GF-D8 (cell line): ENCODE data around the gene NUDT16L1.
A peak's percentile ranks its signal among the peaks of the same experiment; 100 is the strongest.

Experiments used
- DNase-seq: peaks from one replicate; lab custom pipeline; 2025; lab: John Stamatoyannopoulos, UW

Gene NUDT16L1

DNA sequence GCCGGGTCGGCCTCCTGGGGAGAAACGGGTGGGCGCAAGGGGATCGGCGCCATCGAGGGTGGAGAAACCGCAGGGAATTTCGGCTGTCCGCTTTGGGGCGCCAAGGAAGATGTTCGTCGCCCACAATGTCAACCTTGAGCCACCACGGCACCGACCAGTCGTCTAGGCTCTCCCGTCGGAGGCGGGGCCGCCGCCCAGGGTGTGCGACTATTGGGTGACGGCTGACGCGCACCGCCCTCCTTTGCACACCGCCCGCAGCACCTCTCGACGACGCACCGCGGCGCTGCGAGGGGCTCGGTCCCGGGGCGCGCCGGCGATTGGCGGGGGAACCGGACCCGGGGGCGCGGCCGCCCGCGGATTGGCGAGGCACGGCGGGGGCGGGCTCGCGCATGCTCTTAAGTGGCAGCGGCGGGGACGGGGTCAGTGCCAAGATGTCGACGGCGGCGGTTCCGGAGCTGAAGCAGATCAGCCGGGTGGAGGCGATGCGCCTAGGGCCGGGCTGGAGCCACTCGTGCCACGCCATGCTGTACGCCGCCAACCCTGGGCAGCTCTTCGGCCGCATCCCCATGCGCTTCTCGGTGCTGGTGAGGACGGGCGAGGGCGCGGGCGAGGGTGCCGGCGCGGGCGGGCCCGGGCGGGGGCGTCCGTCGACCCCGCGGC, at the start of gene NUDT16L1:
Gene NUDT16L1 (plus strand): TSS at position 267 of the 660 bp plus-strand sequence. CDS start 165 bp downstream, at position 432.
- DNase-seq: peak; percentile 83

DNA sequence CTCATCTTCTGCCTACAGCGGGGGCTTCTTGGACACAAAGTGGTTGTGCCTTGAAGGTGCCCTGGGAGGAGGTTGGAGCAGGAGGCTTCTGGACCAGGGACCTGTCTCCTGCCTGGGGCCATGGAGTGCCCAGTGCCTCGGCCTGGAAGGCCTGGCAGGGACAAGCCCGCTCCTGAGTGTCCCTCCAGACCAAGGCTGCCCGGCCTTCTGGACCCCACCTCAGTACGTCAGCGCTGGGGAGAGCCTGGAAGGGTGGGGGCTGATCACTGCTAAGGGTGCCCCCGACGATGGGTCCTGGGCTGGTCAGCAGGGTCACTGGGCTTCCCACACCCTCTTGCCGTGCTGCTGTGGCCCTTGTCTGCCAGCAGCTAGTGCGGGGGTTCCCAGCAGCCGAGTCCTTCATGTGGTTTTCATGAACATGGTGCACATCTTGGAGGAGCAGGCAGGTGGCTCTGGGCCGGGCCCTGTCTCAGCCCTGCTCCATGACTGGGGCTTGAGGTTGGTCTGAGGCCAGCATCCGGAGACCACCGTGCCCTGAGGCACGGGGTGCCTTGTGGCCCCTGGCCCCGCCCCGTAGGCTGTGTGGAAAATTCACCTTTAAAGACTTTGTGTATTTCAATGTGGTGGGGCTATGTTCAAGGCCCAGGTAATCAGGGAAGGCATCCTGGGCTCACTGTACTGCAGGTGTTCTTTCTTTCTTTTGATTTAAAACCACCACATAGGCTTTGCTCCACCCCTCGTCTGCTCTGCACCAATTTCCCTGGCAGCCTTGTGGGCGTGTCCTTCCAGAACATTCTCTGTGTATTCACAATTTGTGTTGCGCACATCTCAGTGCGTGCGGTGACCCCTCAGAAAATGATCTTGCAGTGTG, 46.4 kb upstream of the NUDT16L1 start:
- no peak for DNase-seq

DNA sequence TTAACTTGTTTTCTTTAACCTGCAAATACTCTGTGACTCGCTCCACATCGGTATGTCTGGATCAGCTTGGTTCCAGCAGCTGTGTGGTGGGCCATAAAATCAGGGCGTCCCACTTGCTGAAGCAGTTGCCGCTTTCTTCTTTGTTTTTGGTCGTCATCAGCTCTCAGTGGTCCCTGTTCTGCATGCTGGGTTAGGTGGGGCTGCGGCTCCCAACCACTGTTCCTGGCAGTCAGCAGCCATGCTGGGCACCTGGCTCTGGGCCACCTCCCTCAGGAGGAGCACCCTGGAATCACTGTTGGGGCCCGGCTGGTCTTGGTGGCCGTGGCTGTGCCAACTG, 45.8 kb upstream of the NUDT16L1 start:
- DNase-seq: no peak

DNA sequence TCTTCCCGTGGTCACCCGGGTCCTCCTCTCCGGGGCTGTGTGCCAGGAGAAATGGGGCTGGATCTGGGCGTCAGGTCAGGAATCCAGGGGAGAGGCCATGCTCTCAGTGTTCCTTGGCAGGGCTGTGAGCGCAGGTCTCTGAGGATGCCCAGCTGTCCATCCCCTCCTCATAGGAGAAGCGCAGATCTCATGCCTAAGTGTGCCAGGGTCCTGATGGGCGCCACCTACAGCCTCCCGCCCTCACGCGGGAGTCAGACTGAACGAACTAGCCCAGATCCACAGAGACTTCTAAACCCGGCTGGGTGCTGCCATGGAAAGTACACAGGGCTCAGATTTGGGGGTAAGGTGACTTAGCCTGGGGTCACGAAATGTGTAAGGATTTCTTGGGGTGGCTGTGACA, 44.4 kb upstream of the NUDT16L1 start:
- no peak for DNase-seq

DNA sequence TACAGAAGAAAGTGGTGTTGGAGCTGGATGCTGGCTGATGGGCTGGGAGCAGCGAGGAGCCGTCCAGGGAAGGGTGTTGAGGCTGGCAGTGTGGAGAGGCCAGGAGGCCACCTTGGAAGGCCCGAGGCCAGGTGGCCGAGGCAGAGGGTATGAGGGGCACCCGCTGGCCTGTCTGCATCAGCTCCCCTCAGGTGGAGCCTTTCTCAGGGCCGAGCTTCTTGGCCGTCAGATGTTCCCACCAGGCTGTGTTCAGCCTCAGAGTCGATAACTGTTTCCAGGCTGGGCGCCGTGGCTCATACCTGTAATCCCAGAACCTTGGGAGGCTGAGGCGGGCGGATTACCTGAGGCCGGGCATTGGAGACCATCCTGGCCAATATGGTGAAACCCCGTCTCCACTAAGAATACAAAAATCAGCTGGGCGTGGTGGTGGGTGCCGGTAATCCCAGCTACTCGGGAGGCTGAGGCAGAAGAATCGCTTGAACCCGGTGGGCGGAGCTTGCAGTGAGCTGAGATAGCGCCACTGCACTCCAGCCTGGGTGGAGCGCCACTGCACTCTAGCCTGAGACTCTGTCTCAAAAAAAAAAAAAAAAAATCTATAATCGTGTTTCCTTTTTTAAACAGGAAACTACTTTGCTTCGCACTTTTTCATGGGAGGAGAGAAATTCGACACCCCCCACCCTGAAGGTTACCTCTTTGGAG, 43.5 kb upstream of the NUDT16L1 start:
- DNase-seq: no peak

DNA sequence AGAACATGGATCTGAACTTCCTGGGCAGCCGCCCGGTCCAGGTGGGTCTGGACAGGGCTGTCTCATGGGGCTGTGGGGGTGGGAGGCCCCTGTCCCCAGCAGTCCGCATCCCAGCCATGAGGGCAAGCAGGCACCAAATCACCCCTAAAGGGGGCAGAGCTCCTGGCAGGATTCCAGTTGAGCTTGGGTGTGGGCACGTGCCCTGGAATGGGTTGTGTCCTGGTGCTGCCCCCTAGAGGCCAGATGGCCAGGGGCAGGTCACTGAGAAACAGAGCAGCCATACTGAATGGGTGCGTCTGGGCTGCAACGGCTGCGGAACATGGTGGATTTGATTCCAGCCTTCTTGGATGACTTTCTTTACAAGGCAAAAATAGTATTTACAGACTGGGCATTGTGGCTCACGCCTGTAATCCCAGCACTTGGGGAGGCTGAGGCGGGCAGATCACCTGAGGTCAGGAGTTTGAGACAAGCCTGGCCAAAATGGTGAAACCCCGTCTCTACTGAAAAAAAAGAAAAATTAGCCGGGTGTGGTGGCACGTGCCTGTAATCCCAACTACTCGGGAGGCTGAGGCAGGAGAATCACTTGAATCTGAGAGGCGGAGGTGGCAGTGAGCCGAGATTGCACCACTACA, 42.8 kb upstream of the NUDT16L1 start:
- peak; percentile 50 for DNase-seq

DNA sequence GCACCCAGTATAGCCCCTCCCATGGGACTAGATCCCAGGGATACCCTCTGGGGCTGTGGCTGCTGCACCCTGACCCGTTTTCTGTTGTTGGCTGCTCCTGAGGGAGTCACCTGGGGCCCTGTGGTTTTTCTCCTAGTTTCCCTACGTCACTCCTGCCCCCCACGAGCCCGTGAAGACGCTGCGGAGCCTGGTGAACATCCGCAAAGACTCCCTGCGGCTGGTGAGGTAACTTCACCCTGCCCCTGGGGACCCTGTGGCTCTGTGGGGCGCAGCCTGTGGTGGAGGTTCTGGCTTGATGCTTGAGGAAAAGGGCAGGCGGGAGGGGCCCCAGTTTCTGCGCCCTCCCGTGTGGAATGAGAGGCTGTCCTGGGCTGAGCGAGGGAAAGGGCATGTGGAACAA, 41.5 kb upstream of the NUDT16L1 start:
- peak; percentile 47 for DNase-seq

DNA sequence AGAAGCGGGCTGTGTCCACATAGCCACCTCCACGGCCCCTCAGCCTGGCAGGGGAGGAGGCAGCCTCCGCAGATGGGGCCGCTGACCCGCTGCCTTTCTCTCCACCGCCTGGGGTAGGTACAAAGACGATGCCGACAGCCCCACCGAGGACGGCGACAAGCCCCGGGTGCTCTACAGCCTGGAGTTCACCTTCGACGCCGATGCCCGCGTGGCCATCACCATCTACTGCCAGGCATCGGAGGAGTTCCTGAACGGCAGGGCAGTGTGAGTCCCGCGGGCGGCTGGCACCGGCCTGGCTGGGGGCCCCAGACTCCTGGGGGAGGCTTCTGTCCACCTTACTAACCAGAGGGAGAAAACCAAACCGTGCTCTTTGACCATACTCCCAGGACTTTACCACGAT, 40.8 kb upstream of the NUDT16L1 start:
- no peak for DNase-seq

DNA sequence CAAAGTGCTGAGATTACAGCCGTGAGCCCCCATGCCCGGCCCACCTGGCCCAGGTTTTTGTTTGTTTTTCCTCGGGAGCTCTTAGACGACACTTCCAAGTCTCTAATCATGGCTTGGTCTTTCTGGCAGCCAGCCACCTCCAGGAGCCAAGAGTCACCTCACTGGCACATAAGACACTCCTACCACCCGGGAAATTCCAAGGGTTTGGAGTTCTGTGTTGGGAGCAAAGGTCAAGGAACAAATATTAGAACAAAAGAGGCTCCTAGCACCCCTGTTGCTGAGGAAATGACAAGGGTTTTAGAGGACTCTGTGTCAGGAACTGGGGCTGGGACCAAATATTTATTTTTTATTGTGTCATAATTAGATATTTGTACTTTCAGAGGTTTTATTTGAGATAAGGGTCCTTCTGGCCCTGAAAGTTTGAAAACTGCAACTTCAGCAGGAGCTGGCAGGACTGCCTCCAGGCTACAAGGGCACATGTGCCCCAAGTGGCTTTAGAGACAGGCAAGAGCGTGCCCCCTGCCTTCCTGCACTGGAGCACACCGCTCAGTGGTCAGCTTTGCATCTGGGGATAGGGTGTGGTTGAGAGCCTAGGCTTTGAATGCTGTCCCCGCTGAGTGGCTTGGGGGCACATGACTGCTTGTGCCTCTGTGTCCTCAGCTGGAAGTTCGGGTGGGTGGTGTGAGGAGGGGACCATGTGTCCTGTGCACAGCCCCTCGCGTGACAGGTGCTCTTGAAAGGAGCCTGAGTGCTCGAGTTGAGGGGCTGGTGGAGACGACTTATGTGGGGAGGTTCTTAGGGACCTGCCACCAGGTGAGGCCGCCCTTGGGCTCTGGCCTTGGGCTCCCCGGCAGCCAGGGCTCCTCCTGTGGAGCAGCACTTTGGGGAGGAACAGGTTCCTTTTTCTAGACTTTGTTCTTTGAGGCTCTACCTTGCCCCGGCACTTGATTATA, 39.1 kb upstream of the NUDT16L1 start:
- no peak for DNase-seq

DNA sequence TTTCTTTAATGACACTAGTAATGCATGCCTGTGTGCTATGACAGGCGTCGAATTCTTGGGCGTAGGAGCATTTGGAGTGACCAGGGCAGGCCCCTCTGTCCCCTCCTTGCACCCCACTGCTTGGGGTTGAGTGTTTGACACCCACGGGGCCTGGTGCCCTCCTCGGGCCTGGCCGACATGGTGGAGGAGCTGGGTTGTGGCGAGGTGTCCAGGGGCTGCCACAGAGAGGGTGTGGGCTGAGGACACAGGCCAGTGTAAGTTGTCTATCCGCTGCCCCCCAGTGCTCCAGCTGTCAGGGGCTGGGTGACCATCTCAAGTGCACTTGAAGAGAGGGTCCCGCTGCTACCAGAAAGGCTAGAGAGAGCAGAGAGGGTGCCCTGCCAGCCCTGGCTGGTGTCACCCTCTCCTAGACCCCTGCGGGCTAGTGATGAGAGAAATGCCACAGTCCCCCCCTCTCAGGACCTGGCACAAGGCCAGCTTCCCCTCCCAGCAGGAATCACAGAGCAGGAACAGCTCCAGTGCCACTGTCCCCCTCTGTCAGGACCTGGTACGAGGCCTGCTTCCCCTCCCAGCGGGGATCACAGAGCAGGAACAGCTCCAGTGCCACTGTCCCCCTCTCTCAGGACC, 38.3 kb upstream of the NUDT16L1 start:
- no peak for DNase-seq

DNA sequence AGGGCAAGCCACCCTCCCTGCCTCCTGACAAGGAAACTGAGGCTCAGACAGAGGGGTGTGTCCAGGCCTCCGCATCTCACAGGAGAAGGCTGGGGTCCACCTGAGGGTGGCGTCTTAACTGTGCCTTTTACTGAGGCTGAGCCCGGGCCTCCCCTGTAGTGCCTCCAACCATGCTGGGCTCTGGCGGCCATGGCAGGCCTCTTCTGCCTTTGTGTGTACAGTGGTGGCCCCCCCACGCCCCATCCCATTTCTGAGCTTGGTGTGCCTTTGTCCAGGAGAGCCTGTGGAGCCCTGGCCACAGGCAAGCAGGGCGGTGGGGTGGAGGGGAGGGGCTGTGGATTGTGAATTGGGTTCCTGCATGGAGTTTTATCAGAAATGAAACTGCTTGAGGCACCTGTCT, 37.6 kb upstream of the NUDT16L1 start:
- no peak for DNase-seq

DNA sequence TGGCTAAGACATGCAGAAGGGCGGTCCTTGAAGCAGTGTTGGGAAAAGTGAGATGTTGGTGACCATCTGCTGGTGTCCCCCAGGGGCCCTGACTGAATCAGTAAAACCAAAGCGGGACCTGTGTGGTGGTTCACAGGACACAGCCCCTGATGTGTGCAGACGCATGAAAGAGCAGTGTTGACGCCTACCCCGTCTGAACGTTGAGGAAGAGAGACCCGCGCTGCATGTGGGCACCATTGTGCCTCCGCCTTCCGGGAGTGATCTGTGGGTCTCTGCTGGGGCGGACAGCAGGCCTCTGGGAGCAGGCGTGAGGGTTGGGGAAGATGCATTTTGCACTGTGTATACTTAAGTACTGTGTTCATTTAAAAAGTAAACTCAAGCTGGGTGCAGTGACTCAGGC, 37.1 kb upstream of the NUDT16L1 start:
- DNase-seq: no peak

DNA sequence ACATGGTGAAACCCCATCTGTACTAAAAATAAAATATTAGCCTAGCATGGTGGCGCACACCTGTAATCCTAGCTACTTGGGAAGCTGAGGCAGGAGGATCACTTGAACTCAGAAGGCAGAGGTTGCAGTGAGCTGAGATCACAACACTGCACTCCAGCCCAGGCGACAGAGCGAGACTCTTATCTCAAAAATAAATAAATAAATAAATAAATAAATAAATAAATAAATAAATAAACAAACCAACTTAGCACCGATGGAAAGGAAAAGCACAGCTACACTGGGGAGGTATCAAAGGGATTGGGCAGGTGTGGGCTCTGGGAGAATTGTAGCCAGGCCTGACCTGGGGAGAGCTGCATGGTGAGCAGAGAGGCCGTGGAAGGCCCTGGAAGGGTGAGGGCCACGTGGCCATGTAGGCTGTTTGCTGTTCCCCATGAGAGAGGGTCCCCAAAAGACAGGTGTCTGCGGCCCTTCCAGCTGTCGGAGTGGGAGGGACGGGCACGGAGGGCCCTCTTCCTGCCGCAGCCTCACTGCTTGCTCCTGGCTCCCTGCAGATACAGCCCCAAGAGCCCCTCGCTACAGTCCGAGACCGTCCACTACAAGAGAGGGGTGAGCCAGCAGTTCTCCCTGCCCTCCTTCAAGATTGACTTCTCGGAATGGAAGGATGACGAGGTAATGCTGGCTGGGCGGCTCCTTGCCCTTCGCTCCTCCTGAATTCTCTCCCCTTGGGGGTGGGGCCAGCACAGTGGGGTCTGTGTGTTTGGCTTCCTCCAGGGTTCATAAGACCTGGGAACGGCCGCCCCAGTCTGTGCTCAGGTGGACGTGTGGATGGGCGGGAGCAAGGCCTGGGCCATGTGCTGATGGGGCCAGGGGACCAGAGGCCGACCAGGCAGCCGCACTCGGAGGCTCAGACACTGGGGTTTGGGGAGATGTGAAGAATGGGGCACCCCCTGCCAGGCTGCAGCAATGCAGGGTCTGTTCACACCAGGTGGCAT, 36.4 kb upstream of the NUDT16L1 start:
- DNase-seq: no peak

DNA sequence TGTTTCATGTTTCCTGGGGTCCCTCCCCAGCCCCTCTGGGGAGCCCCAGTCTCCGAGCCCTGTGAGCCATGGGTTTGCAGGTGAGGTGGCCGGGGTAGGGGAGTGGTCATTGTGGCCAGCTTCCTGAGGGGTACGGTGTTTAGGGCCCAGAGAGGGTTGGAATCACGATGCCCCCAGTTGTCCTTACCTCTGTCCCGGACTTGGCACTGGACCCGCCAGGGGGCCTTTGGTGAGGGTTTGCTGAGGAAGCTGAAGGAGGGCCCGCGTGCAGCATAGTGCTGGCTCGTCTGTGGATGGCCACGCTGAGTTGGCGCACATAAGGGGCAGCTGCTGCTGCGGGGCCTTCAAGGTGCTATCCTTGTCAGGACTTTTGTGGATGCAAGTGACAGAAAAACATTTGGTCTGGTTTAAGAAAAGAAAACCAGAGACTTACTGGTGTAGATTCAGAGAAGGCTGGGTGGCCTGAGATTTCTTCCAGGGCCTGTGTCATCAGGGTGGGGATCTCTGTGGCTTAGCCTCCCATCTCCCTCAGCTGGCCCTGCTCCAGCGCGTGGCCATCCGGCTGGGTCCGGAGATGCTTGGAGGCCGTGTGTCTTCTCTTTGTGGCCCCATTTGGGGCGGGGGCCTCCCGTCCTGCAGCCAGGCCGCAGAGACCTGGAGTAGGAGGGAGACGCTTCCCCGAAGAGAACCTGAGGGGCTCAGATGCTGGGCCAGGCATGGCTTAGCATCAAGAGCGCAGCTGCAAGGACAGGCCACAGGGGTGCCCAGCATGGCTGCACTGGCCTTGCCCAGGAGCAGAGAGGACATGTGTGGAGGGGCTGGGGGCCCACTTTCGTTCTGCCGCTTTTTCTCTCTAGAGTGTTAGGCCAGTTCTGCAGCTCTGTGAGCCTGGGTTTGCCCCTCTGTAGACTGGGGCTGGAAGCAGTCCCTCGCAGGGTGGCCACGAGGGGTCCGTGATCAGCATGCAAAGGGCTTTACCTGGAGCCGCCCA, 33.7 kb upstream of the NUDT16L1 start:
- DNase-seq: no peak

DNA sequence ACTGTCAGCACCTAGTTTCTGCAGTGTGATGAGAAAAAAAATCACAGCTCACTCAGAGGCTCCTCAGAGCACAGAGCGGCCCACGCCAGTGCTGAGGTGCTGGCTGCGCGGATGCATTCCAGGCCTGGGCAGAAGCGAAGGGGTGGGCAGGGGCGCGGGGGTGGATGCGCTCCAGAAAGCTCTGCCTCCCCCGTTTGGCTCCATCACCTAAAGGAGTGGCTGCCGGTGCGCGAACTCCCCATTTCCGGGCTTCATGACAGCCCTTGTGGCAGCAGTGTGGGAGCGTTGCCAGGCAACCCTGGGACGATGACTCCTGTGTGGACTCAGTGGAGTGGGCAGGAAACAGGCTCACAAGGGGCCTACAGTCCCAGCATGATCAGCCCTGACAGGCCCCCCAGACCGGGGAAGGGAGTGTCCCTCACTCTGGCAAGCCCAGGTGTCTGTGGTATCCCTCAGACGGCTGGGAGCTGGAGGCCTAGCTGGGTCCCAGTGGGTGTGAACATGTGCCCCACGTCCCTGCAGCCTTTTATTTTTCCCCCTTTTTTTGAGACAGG, 32.8 kb upstream of the NUDT16L1 start:
- DNase-seq: no peak

DNA sequence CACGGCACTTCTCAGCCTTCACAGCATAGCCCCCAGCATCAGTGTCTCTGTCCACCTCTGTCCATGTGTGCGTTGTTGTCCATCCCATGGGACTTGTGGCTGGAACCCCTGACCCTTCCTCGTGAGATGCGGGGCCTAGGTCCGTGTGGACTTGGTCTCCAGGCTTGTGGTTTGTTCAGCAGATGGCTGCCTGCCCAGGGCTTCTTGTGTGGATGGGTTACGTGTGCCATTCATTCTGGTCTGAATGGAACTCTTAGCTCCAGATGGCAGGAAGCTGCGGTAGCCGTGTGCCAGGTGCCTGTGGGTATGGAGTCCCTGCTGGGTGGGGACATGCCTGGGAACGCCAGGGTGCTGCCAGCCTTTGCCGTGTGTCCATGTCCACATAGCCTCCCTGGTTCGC, 31.7 kb upstream of the NUDT16L1 start:
- DNase-seq: peak; percentile 65

DNA sequence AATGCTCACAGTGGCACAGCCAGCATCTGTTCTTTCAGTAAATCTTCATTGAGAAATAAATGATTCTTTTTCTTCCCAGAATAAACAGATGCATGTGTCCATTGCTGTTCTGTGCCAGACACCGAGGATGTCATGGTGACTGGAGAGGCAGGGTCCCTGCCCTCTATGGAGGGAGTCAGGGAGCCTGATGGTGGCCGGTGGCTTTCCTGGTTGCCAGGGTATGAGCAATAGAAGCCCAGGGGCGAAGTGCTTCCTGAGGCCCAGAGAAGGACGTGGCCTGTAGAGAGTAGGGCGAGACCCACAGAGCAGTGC, 29.9 kb upstream of the NUDT16L1 start:
- no peak for DNase-seq

DNA sequence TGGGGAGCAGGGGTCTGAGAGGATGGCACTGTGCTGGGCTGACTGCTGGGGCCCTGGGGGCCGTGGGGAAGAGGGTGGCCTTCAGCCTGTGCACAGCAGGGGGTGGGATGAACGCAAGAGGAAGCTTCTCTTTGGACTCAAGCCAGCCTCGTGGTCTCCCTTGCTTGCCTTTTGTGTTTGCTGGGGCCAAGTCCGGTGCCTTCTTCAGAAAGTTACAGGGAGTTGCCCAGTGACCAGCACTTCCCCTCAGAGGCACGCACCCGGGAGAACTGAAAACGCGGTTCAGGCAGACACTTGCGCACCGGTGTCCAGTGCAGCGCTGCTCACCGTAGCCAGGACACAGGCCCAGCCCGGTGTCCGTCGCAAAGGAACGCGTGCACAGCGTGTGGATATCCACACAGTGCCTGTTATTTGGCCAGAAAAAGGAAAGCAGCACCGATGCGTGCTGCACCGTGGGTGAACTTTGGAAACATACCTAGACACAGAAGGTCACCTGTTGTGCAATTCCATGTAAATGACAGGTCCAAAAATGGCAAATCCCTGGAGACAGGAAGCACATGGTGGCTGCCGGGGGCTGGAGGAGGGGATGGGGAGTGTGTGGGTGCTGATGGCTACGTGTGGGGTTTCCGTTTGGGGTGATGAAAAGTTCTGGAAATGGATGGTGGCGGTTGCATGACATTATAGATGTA, 29.4 kb upstream of the NUDT16L1 start:
- peak; percentile 90 for DNase-seq
